HG03135 (cell line): ENCODE data around the gene ZMYND19.
"Not testable (repeated sequence)": the region's sequence is repeated elsewhere in the genome, so short reads cannot be mapped to it uniquely, and the experiment has no call there.

Experiments used
- ATAC-seq: cut with Tn5 transposase; IDR thresholded peaks from one replicate; pipeline ENCODE4 v1.9.1; 2021; ENCODE audit warnings: mild to moderate bottlenecking, moderate library complexity; ENCODE audit not compliant: unreplicated experiment

ZMYND19 gene

DNA sequence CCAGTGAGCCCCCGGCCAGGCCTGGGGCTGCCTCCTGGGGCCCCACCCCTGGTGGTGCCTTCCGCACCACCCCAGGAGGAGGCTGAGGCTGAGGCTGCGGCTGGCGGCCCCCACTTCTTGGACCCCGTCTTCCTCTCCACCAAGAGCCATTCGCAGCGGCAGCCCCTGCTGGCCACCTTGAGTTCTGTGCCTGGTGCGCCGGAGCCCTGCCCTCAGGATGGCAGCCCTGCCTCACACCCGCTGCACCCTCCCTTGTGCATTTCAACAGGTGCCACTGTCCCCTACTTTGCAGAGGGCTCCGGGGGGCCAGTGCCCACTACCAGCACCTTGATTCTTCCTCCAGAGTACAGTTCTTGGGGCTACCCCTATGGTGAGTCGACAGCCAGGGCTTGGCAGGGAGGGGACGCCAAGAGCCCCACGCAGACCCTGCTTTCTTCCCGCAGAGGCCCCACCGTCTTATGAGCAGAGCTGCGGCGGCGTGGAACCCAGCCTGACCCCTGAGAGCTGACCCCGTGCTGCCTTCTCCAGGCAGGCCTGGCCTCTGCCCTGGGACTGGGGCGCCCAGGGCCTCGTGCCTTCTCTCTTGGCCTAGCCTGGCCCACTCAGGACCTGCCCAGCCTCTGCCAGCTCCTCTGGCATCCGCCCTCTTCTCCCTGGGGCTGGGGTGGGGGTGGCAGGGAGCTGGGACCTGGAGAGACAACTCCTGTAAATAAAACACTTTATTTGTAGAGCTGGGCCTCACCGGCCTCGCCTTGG, 24.5 kb upstream of the ZMYND19 start:
- no peak for ATAC-seq

GRCh38 chr9:137613738-137614523, 23.6 kb upstream of the ZMYND19 start:
- no peak for ATAC-seq

DNA sequence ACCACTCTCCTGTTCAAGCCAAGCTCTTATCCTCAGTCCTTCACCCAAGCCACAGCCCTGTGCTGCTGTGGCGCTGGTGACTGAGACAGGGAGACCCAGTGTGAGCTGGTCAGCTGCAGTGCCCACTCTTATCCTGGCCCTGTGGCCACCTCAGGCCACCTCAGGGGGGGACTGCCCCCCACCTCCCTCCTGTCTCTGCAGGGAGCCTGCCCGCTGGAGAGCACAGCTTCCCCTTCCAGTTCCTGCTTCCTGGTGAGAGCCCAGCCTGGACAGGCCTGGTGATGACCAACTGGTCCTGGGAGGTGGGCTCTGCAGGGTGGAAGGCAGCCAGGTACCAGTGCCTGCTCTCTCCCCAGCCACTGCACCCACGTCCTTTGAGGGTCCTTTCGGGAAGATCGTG, 22.9 kb upstream of the ZMYND19 start:
- no peak for ATAC-seq

DNA sequence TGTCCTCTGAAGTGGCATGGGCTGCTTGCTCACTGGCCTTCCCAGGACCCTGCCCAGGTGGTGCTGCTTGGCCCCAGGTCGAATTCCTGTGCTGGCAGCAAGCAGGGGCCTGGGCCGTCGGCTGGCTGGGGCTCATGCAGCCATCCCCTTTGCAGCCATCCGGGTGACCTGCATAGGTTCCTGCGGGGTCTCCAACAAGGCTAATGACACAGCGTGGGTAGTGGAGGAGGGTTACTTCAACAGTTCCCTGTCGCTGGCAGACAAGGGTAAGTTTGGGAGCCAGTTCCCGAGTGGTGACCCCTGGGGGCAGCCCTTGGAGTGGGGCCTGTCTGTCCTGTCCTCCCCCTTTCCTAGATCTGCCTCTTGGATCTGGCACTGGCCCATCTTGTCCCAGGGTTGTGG, 22.4 kb upstream of the ZMYND19 start:
- no peak for ATAC-seq

DNA sequence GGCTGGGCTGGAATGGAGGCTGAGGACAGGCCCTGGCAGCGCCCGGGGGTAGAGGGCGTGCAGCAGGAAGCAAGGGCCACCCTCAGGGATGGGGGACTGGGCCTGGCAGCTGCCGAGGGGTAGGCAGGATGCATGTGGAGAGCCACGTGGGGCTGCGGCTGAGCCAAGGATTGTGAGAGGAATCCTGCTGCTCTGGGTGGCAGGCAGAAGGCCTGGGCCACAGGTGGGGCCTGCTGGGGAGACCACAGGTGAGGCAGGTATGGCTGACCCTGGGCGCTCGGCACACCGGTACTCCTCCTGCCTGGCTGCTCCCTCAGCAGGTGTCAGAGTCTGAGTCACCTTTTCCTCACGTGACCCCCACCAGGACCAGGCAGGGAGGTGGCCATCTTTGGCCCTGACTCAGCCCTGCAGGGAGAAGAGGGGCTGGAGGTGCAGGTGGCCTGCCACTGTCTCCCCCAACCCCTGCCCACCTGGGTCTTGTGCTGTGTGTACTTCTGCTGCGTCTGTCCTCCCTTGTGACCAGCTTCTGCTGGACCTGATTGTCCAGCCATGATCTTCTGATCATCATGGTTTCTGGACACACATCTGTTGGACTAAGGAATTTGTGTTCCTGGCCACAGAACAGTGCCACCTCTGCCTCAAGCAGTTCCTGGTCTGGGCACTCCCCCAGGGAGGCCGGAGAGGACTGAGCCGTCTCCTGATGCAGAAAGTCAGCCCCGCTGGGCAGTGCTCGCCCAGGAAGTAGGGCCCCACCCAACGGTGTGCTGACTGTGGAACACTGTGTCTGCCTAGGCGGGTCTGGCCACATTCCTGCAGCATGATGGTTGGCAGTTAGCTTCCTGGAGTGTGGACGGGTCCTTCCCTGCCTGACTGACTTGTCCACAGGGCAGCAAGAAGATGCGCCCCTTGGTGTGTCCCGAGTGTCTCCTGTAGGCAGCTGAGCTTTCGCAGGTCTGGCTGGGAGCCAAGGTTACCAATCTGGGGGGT, 21.6 kb upstream of the ZMYND19 start:
- ATAC-seq: no peak

DNA sequence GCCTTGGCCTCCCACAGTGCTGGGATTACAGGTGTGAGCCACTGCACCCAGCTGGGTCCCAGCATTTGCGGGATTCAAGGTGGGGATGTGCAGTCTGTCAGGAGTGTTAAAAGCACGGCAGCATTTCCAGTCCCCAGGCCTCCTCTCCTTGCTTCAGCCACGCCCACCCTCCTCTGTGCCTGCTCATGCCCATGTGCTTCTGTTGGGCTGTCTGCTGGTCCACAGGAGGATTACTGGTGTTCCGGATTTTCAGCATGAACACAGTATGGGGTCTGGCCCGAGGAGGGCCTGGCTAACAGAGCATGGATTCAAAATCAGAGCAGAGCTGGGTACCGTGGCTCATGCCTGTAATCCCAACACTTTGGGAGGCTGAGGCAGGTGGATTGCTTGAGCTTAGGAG, 20.6 kb upstream of the ZMYND19 start:
- ATAC-seq: no peak

- ATAC-seq: no peak
Observed at GRCh38 chr9:137607141-137607857, 17.0 kb upstream of the ZMYND19 start.

- ATAC-seq: no peak
Observed at GRCh38 chr9:137606734-137607138, 16.4 kb upstream of the ZMYND19 start.

- peak; percentile 9 for ATAC-seq
Observed at GRCh38 chr9:137606005-137606621, 15.8 kb upstream of the ZMYND19 start.

DNA sequence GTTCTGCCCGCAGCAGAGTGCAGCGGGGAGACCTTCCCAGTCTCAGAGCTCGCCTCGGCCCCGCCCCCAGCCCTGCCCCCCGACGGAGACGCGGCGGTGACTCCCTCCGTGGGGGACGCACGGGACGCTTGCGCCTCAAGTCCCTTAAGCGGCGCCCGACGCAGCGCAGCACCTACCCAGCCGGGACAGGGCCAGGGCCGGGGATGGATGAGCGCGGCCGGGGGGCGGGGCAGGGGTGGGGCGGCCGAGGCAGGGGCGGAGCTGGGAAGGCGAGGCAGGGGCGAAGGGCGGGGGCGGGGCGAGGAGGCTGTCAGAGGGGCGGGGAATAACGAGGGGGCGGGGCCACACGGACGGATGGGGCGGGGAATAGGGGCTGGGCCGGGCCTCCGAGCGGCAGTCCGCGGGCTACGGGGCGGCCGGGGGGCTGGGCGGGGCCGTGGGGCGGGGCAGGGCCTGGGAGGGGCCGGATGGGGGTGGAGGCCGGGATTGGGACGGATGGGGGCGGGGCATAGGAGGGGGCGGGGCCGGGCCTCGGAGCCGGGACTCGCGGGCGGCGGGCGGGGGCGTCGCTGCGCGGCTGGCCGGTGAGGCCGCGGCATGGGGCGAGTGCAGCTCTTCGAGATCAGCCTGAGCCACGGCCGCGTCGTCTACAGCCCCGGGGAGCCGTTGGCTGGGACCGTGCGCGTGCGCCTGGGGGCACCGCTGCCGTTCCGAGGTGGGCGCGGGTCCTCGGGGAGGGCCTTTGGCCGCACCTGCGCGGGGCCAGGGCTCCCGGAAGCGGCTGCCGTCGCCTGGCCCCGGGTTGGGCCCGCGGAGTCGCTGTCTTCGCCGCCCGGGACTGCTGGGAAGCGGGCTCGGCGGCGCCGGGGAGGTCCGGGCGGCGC, 15.1 kb upstream of the ZMYND19 start, which contains the start of gene ARRDC1:
Gene ARRDC1 (plus strand): TSS at position 566 of the 884 bp plus-strand sequence. CDS start 32 bp downstream, at position 598.
- ATAC-seq: peak; percentile 66

- ATAC-seq: no peak
Observed at GRCh38 chr9:137604345-137605086, 14.2 kb upstream of the ZMYND19 start.

- no peak for ATAC-seq
Observed at GRCh38 chr9:137603879-137604278, 13.6 kb upstream of the ZMYND19 start.

DNA sequence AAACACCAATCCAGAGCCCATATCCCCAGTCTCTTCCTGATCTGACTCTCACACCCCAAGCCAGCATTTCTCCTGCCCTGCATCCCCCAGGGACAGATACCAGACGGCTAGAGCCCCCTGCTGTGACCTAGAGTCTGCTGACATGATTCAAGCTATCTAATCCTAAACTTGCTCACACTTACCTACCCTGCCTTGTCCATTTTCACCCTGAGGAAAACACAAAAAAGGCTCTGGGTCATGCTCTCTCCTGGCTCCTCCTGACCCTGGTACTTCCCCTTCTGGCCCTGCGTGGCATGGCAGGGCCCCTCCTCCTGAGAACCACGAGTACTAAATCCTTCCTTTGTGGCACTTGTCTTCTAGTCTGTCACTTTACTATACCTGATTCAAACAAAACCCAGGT, 12.3 kb upstream of the ZMYND19 start:
- ATAC-seq: no peak

- ATAC-seq: no peak
Observed at GRCh38 chr9:137598943-137599342, 8.6 kb upstream of the ZMYND19 start.

DNA sequence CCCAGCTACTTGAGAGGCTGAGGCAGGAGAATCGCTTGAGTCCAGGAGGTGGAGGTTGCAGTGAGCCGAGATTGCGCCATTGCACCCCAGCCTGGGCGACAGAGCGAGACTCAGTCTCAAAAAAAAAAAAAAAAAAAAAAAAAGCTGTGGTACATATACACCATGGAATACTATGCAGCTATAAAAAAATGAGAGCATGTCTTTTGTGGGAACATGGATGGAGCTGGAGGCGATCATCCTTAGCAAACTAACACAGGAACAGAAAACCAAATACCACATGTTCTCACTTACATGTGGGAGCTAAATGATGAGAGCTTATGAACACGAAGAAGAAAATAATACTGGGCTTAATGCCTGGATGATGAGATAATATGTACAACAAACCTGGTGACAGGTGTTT, 6.3 kb upstream of the ZMYND19 start:
- ATAC-seq: not testable (repeated sequence)

- ATAC-seq: no peak
Observed at GRCh38 chr9:137593176-137593575, 2.9 kb upstream of the ZMYND19 start.

DNA sequence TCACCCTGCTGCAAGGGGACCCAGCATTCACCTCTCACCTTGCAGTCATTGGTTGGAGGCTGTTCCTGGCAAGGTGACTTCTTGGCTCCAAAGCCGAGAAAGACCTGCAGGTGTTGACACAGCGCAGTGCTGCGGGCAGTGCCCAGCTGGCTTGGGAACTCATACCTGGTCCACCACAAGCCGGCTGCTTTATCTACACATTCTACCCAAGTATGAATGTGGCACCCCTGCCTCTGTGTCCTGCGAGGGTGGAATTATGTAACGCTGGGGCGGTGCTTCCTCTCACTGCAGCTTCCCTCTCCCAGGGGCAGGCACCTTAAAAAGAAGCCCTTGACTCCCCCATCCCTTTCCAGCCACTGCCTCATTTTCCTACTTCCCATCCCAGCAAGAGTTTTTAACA, 2.5 kb upstream of the ZMYND19 start:
- ATAC-seq: no peak

DNA sequence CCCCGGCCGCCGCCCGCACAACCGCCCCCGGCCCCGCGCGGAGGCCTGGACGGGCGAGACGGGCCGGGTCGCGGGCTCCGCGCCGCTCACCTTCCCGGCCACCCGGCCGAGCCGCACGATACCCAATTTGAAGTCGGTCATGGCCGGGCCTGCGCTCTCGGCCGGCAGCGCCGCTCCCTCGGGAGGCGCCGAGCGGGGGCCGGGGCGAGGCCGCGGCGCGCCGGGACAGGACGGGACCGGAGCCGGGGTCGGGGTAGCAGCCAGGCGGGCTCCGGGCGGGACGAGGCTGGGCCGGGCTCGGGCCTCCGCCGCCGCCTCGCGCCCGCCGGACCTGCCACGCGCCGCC, 216 bp downstream of the ZMYND19 start:
- ATAC-seq: no peak
